T-helper 2 cell treated with Interferon-gamma antibody and Interleukin-4, amounts not matched to agents 100 ng/mL and 5 ng/mL, for 36 hours (primary cell): Measurements from ENCODE around the gene SLC44A3. TPM values are rescaled to one million over a fixed set of nuclear protein-coding genes. Genes with fewer than 3 reads are reported as not detected.
"Not testable (repeated sequence)": the region's sequence is repeated elsewhere in the genome, so short reads cannot be mapped to it uniquely, and the experiment has no call there.

ENCODE experiments used
- intact Hi-C: fragments of 100-400 bp; cut with micrococcal nuclease; formaldehyde crosslinking; loops from one replicate; pipeline ENCODE4 v1.15.1; 2023
- total RNA-seq: library from RNA; stranded (reverse); gene quantifications from 2 replicates; pipeline ENCODE4 v1.2.3, GENCODE V29; 2022

The SLC44A3 gene
- total RNA-seq, 1 donor from 2014 or later = not detected

GRCh38 chr1:94928293-94928939 is 108.3 kb downstream of the SLC44A3 start:
- intact Hi-C loops = no loop called here

DNA sequence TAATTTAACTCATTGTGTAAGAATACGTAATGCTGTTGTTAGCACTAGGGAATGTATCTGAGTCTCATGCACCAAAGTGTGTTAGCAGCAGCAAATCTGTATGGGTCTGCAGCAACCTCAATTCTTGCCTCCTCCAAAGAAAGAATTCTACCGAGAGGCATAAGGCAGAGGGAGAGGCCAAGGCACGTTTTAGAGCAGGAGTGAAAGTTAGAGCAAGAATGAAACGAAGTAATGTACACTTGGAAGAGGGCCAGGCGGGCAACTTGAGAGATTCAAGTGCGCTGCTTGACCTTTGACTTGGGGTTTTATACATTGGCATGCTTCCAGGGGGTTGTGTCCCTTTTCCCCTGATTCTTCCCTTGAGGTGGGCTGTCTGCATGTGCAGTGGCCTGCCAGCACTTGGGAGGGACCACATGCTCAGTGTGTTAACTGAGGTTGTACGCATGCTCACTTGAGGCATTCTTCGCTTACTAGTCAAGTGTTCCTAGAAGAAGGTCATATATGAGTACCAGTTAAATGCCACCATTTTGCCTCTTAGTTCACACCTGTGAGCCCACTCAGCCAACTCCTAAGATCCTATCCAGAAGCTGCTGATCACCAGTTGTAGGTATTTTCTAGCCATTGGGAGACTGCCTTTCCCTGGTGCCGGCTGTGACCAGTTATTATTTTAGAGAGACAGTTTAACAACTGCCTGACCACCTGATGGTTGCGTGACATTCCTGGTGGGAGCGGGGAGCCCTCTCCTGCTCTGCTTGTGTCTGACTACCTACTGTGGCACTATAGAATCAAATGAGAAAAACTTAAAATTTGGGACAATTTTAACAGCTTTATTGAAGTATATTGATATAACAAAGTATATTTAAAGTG is 109.4 kb downstream of the SLC44A3 start:
- intact Hi-C loops = no loop called here

GRCh38 chr1:94931254-94931841 is 111.2 kb downstream of the SLC44A3 start:
- intact Hi-C loops = no loop called here

GRCh38 chr1:94934551-94934950 is 114.4 kb downstream of the SLC44A3 start:
- intact Hi-C loops = no loop called here

GRCh38 chr1:94935034-94935433 is 114.9 kb downstream of the SLC44A3 start:
- intact Hi-C loops = no loop called here

- intact Hi-C loops = no loop called here
These were observed 115.3 kb downstream of the SLC44A3 start for GRCh38 chr1:94935476-94935875.

DNA sequence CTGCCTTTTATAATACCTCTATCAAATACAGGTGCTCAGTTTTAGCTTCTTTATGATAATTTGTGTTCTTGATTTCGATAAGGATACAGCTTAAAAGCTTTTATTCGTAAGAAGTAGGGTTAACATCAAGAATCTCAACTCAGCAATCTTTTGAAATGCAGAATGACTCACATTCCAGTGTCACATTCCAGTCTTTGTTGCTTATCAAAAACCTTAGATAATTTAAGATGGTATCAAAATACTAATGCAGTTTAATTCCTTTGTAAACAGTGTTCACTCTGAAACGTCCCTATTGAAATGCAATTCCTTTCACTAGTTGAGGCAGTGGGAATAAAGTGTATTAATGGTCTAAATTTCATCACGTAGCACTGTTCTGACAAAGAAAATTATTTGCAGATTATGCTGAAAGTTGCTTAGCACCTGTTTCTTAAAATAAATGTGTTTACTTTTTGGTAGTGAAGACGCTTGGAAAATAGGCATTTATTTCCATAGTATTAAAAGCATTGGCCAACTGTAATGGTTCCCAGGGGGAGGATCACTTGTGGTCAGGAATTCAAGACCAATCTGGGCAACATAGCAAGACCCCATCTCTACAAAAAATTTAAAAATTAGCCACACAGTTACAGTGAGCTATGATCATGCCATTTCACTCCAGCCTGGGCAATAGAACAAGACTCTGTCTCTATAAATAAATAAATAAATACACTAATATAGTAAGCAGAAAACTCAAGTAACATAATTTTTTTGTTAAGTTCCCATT is 116.9 kb downstream of the SLC44A3 start:
- intact Hi-C loops = no loop called here

DNA sequence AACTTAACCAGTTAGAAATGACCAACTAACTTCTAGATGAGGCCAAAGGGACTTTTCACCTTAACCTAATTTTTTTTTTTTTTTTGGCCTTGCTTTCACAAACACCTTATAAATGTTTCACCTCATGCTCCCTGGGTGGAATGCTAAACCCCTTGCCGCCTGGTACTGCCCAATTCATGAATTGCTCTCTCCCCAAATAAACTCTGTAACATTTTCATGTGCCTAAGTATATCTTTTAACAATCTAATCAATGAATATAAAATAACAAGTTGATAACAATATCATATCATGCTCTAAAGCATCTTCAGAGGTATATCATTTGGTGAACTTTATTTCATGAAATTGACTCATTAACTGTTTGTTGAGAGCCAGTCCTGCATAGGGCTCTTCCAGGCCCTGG is 117.7 kb downstream of the SLC44A3 start:
- intact Hi-C loops = no loop called here

GRCh38 chr1:94940738-94941137 is 120.6 kb downstream of the SLC44A3 start:
- intact Hi-C loops = no loop called here

- intact Hi-C loops = not testable (repeated sequence)
These were observed 121.3 kb downstream of the SLC44A3 start for GRCh38 chr1:94941480-94941879.

DNA sequence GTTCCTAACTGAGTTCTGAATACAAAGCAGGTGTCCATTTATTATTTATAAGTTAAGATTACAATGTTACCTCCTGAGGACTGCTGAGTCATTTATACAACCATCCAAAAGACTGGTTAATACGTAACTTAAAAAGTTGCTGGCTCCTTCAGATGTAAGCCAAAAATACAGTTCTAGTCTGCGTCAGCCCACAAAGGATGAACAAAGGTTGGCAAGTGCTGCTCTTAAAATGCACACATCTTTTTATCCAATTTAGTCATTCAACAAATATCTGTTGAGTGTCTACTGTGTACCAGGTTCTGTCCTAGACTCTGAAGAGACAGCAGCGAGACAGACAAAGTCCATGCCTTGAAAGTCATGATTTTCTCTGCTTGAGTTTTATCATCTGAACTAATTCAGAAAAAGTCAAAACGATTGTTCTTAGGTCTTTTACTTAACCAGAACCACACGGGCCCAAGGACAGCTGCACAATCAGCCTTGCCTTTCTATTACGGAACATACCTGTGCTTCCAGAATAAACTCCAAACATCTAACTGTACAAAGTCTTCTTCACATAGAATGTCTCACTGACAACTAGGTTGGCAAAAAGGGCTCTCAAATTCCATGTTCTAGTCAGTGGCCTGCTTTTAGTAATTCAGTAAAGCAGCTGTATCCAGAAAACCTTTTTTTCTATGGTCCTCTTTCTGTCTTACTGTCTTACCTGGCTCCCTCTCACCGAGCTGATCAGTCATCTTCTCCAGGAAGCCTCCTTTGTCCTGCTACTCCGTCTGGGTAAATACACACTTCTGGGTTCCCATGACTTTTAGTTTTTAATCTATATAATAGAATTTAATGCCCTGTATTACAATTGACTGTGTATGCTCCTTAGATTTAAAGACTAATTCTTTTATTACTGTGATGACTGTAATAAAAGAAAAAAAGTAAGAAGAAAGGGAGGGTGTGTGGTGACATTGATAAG is 122.3 kb downstream of the SLC44A3 start:
- intact Hi-C loops = no loop called here

Other genes with a start within 250 kb of the SLC44A3 start
- 1.7 and 2.3 TPM in 2 replicates for gene CNN3, start 106.8 kb downstream of the SLC44A3 start, total RNA-seq